ENCODE measurements around the gene MTMR3.

DNA sequence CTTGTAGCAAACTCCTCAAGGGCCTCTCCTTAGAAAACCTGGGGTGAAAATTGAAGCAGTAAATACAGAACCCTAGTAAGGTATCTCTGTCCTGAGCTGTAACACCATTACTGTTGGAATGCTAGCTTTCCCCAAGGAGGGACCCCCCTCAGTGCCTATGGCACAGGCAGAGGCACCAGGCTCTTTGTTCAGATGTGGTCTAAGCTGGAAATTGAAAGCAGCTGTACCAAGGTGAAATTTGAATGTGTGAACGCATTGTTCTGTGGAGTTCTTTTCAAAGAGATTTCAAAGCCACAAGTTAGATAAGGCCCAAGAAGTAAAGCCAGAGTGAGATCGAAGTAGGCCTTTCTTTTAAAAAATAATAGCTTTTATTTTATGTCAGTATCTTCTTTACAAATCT lies 125.4 kb downstream of the MTMR3 start:
- no peak for TF ChIP-seq POLR2A (IDR thresholded peaks at IDR 0.05)
- TF ChIP-seq, protein P1, sequence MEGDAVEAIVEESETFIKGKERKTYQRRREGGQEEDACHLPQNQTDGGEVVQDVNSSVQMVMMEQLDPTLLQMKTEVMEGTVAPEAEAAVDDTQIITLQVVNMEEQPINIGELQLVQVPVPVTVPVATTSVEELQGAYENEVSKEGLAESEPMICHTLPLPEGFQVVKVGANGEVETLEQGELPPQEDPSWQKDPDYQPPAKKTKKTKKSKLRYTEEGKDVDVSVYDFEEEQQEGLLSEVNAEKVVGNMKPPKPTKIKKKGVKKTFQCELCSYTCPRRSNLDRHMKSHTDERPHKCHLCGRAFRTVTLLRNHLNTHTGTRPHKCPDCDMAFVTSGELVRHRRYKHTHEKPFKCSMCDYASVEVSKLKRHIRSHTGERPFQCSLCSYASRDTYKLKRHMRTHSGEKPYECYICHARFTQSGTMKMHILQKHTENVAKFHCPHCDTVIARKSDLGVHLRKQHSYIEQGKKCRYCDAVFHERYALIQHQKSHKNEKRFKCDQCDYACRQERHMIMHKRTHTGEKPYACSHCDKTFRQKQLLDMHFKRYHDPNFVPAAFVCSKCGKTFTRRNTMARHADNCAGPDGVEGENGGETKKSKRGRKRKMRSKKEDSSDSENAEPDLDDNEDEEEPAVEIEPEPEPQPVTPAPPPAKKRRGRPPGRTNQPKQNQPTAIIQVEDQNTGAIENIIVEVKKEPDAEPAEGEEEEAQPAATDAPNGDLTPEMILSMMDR (IDR thresholded peaks at IDR 0.05 in 4 of 5, conservative IDR thresholded peaks at IDR 0.05 in 1 of 5) = no peak

Data from gastrocnemius medialis (tissue), 4 donors.